ENCODE data around the gene MYBPC1. TPM values are rescaled to one million over a fixed set of nuclear protein-coding genes. Genes with fewer than 3 reads are reported as not detected.

MYBPC1 gene
- total and polyA plus RNA-seq, 2 donors (not counting 1 experiment from before 2014, with no cell fraction given) = not detected

- no peaks in the 10 kb centered on the region for H3K27me3 Mint-ChIP-seq
- H3K4me2 ChIP-seq (replicated peaks; ENCODE audit: low read depth, low read length, poor library complexity, severe bottlenecking) = no peak overlapping the region
- H3K27me3 ChIP-seq (replicated peaks in 1 of 4; ENCODE audit: control extremely low read depth in 1 of 4, control insufficient read depth in 3 of 4, insufficient read depth in 4 of 4, low read length in 3 of 4) = no peaks in the 10 kb centered on the region
- ChIA-PET CTCF (no interaction called here), POLR2A (no interaction called here)
- H3K36me3 ChIP-seq (replicated peaks in 1 of 2; ENCODE audit: control extremely low read depth in 1 of 2, control insufficient read depth in 1 of 2, extremely low read depth in 1 of 2, insufficient read depth in 2 of 2, low read length in 1 of 2) = no peaks in the 10 kb centered on the region
- DNase-seq (no peak), ATAC-seq (ENCODE audit: low read depth) (no peak)
- H3K27ac ChIP-seq (ENCODE audit: low read length in 2 of 2) = no peak overlapping the region
- TF ChIP-seq EZH2 (IDR thresholded peaks at IDR 0.05; ENCODE audit: borderline replicate concordance, insufficient read depth, low read depth, low read length, poor library complexity, severe bottlenecking) = no peak
- TF ChIP-seq CTCF (IDR thresholded peaks at IDR 0.05) = no peak
- no peak overlapping the region for H2AFZ ChIP-seq (ENCODE audit: insufficient read depth, low read depth, low read length, poor library complexity, severe bottlenecking)
- H3K4me3 Mint-ChIP-seq = no peak overlapping the region
- H3K9me3 Mint-ChIP-seq (ENCODE audit: insufficient read depth) = no peaks in the 10 kb centered on the region
- no peaks in the 10 kb centered on the region for H4K20me1 ChIP-seq (ENCODE audit: control insufficient read depth, insufficient read depth, low read length, poor library complexity, severe bottlenecking)
- H3K4me3 ChIP-seq (ENCODE audit: control extremely low read depth in 1 of 5, extremely low read depth in 1 of 5, insufficient read depth in 1 of 5, low read depth in 2 of 5, low read length in 4 of 5) = no peak overlapping the region
- H3K4me1 Mint-ChIP-seq = peaks cover 3% of the 10 kb centered on the region
- intact Hi-C loops (cut with micrococcal nuclease) = no loop called here
- no peaks in the 10 kb centered on the region for H3K4me1 ChIP-seq (ENCODE audit: control insufficient read depth in 2 of 2, insufficient read depth in 2 of 2, low read length in 2 of 2)
- no peaks in the 10 kb centered on the region for H3K79me2 ChIP-seq (ENCODE audit: control insufficient read depth, insufficient read depth, low read length)
- H3K27ac Mint-ChIP-seq = no peak overlapping the region
- H3K9ac ChIP-seq (ENCODE audit: low read length) = no peak overlapping the region
- no peaks in the 10 kb centered on the region for H3K9me3 ChIP-seq (ENCODE audit: control extremely low read depth in 1 of 3, control insufficient read depth in 2 of 3, insufficient read depth in 1 of 3, low read length in 2 of 3)
Observed at GRCh38 chr12:101678081-101678480, 83.3 kb downstream of the MYBPC1 start.

GRCh38 chr12:101680240-101680639 lies 85.5 kb downstream of the MYBPC1 start:
- Histone ChIP-seq H3K36me3 (replicated peaks in 1 of 2; ENCODE audit: control extremely low read depth in 1 of 2, control insufficient read depth in 1 of 2, extremely low read depth in 1 of 2, insufficient read depth in 2 of 2, low read length in 1 of 2) (no peaks in the 10 kb centered on the region), H3K9ac (ENCODE audit: low read length) (no peak overlapping the region), H2AFZ (ENCODE audit: insufficient read depth, low read depth, low read length, poor library complexity, severe bottlenecking) (no peak overlapping the region), H4K20me1 (ENCODE audit: control insufficient read depth, insufficient read depth, low read length, poor library complexity, severe bottlenecking) (no peaks in the 10 kb centered on the region), H3K4me1 (ENCODE audit: control insufficient read depth in 2 of 2, insufficient read depth in 2 of 2, low read length in 2 of 2) (no peaks in the 10 kb centered on the region), H3K4me2 (replicated peaks; ENCODE audit: low read depth, low read length, poor library complexity, severe bottlenecking) (no peak overlapping the region), H3K4me3 (ENCODE audit: control extremely low read depth in 1 of 5, extremely low read depth in 1 of 5, insufficient read depth in 1 of 5, low read depth in 2 of 5, low read length in 4 of 5) (no peak overlapping the region), H3K9me3 (ENCODE audit: control extremely low read depth in 1 of 3, control insufficient read depth in 2 of 3, insufficient read depth in 1 of 3, low read length in 2 of 3) (no peaks in the 10 kb centered on the region), H3K79me2 (ENCODE audit: control insufficient read depth, insufficient read depth, low read length) (no peaks in the 10 kb centered on the region), H3K27ac (ENCODE audit: low read length in 2 of 2) (no peak overlapping the region), H3K27me3 (replicated peaks in 1 of 4; ENCODE audit: control extremely low read depth in 1 of 4, control insufficient read depth in 3 of 4, insufficient read depth in 4 of 4, low read length in 3 of 4) (peaks cover 0 to under 1% (median 0%) of the 10 kb centered on the region in 4 experiments)
- H3K27me3 Mint-ChIP-seq = peaks cover 3% of the 10 kb centered on the region
- ChIA-PET CTCF (no interaction called here), POLR2A (no interaction called here)
- ATAC-seq (ENCODE audit: low read depth) (no peak), DNase-seq (no peak)
- H3K4me1 Mint-ChIP-seq = peaks cover 3% of the 10 kb centered on the region
- intact Hi-C loops (cut with micrococcal nuclease) = loop anchor here (5.0 kb wide), 1 partner anchor 33 kb away; no protein-coding TSS in a partner anchor
- TF ChIP-seq EZH2 (IDR thresholded peaks at IDR 0.05; ENCODE audit: borderline replicate concordance, insufficient read depth, low read depth, low read length, poor library complexity, severe bottlenecking) (no peak), CTCF (IDR thresholded peaks at IDR 0.05) (no peak)
- 100% methylated on average over 2 of the region's 3 CpGs for WGBS (ENCODE audit: insufficient coverage)
- no peaks in the 10 kb centered on the region for H3K9me3 Mint-ChIP-seq (ENCODE audit: insufficient read depth)
- no peak overlapping the region for H3K4me3 Mint-ChIP-seq
- no peak overlapping the region for H3K27ac Mint-ChIP-seq
